ENCODE results near the gene SMC3.
"Not testable (repeated sequence)": the region's sequence is repeated elsewhere in the genome, so short reads cannot be mapped to it uniquely, and the experiment has no call there.

- TF ChIP-seq, protein P1, sequence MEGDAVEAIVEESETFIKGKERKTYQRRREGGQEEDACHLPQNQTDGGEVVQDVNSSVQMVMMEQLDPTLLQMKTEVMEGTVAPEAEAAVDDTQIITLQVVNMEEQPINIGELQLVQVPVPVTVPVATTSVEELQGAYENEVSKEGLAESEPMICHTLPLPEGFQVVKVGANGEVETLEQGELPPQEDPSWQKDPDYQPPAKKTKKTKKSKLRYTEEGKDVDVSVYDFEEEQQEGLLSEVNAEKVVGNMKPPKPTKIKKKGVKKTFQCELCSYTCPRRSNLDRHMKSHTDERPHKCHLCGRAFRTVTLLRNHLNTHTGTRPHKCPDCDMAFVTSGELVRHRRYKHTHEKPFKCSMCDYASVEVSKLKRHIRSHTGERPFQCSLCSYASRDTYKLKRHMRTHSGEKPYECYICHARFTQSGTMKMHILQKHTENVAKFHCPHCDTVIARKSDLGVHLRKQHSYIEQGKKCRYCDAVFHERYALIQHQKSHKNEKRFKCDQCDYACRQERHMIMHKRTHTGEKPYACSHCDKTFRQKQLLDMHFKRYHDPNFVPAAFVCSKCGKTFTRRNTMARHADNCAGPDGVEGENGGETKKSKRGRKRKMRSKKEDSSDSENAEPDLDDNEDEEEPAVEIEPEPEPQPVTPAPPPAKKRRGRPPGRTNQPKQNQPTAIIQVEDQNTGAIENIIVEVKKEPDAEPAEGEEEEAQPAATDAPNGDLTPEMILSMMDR (IDR thresholded peaks at IDR 0.05), result not testable (repeated sequence)
- not testable (repeated sequence) for TF ChIP-seq POLR2A (IDR thresholded peaks at IDR 0.05)
Measured at GRCh38 chr10:110623316-110623715, 55.8 kb downstream of the SMC3 start.
